Nephron (organoid): ENCODE results near the gene TMEM33.

Source experiments
- H3K27ac Mint-ChIP-seq, 3 experiments: 2 replicates each; pipeline ENCODE4 v1.8.0; 2020; ENCODE audit warnings: mixed read lengths in 3 of 3, mild to moderate bottlenecking in 2 of 3, moderate library complexity in 1 of 3
- H3K27me3 Mint-ChIP-seq: 2 replicates; pipeline ENCODE4 v1.8.0; 2021; ENCODE audit warnings: low read depth, mild to moderate bottlenecking, moderate library complexity, mixed read lengths
- H3K36me3 Mint-ChIP-seq: 2 replicates; pipeline ENCODE4 v1.8.0; 2020; ENCODE audit warnings: low read depth, mixed read lengths
- H3K4me1 Mint-ChIP-seq: 2 replicates; pipeline ENCODE4 v1.8.0; 2020; ENCODE audit warnings: mixed read lengths
- H3K4me3 Mint-ChIP-seq, 3 experiments: 2 replicates each; pipeline ENCODE4 v1.8.0; 2020; ENCODE audit warnings: mild to moderate bottlenecking in 3 of 3, mixed read lengths in 3 of 3, moderate library complexity in 2 of 3
- H3K9me3 Mint-ChIP-seq: 2 replicates; pipeline ENCODE4 v1.8.0; 2020; ENCODE audit warnings: mixed read lengths
- CTCF ChIP-seq, 3 experiments: fragments of 200-600 bp; sonication (generic); IDR thresholded peaks; one replicate each; pipeline ENCODE4 v1.5.0; 2021; ENCODE audit warnings: antibody characterized with exemption in 3 of 3; ENCODE audit not compliant: unreplicated experiment in 3 of 3

Gene TMEM33

GRCh38 chr4:41992967-41993857 is 58.0 kb downstream of the TMEM33 start:
- Mint-ChIP-seq H3K4me1 (peaks cover 24% of the 10 kb centered on the region), H3K36me3 (peaks cover 5% of the 10 kb centered on the region), H3K9me3 (no peaks in the 10 kb centered on the region), H3K4me3 (peak overlapping the region; percentile 27 to 50 (median 28)), H3K27ac (no peak overlapping the region), H3K27me3 (no peaks in the 10 kb centered on the region)
- TF ChIP-seq CTCF (IDR thresholded peaks at IDR 0.05; ENCODE audit: unreplicated experiment in 3 of 3): no peak

- Mint-ChIP-seq H3K27ac (no peak overlapping the region), H3K9me3 (no peaks in the 10 kb centered on the region), H3K27me3 (no peaks in the 10 kb centered on the region), H3K4me1 (peaks cover 16% of the 10 kb centered on the region), H3K36me3 (peaks cover 5% of the 10 kb centered on the region), H3K4me3 (peak overlapping the region in 1 of 3 experiments; percentile 45)
- no peak for TF ChIP-seq CTCF (IDR thresholded peaks at IDR 0.05; ENCODE audit: unreplicated experiment in 3 of 3)
Observed at GRCh38 chr4:41994461-41994985, 59.3 kb downstream of the TMEM33 start.

GRCh38 chr4:41998019-41998418 is 62.8 kb downstream of the TMEM33 start:
- H3K27me3 Mint-ChIP-seq: no peaks in the 10 kb centered on the region
- H3K4me1 Mint-ChIP-seq: no peaks in the 10 kb centered on the region
- H3K27ac Mint-ChIP-seq: no peak overlapping the region
- H3K36me3 Mint-ChIP-seq: peaks cover 13% of the 10 kb centered on the region
- no peaks in the 10 kb centered on the region for H3K9me3 Mint-ChIP-seq
- no peak overlapping the region for H3K4me3 Mint-ChIP-seq
- no peak for TF ChIP-seq CTCF (IDR thresholded peaks at IDR 0.05; ENCODE audit: unreplicated experiment in 3 of 3)

DNA sequence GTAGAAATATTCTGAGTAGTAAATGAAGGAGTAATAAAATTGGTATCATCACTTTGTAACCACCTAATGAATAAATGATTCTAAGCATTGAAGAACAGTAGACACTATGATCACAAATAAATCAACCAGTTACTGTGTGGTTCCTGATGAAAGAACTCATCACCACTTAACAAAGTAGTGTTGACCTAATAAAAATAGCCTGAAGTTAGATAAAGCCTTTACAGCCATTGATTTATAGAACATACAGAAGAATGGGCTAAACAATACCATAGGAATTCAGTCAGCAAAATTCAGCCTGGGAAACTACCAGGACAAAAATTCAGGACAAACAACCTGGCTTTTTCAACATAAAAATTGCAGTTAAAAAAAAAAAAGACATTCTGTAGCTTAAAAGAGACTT is 64.1 kb downstream of the TMEM33 start:
- peaks cover 26% of the 10 kb centered on the region for H3K36me3 Mint-ChIP-seq
- no peak overlapping the region for H3K4me3 Mint-ChIP-seq
- H3K4me1 Mint-ChIP-seq: no peaks in the 10 kb centered on the region
- no peaks in the 10 kb centered on the region for H3K9me3 Mint-ChIP-seq
- H3K27ac Mint-ChIP-seq: no peak overlapping the region
- no peak for TF ChIP-seq CTCF (IDR thresholded peaks at IDR 0.05; ENCODE audit: unreplicated experiment in 3 of 3)
- H3K27me3 Mint-ChIP-seq: no peaks in the 10 kb centered on the region

GRCh38 chr4:42008011-42008786 is 73.0 kb downstream of the TMEM33 start:
- H3K36me3 Mint-ChIP-seq: peaks cover 60% of the 10 kb centered on the region
- no peak overlapping the region for H3K27ac Mint-ChIP-seq
- TF ChIP-seq CTCF (IDR thresholded peaks at IDR 0.05; ENCODE audit: unreplicated experiment in 3 of 3): no peak
- H3K4me3 Mint-ChIP-seq: no peak overlapping the region
- peaks cover 8% of the 10 kb centered on the region for H3K4me1 Mint-ChIP-seq
- H3K9me3 Mint-ChIP-seq: no peaks in the 10 kb centered on the region
- H3K27me3 Mint-ChIP-seq: no peaks in the 10 kb centered on the region
